A549 (cell line): Measurements from ENCODE around the gene TDRD1. TPM values are rescaled to one million over a fixed set of nuclear protein-coding genes. Genes with fewer than 3 reads are reported as not detected.

Experiments
- ATAC-seq, 2 experiments: fragments of 200-7000 bp in 1 of 2; fragments of >200 bp in 1 of 2; cut with Nextera tagmentation in 1 of 2; cut with Tn5 transposase in 1 of 2; 3 replicates each; pipeline versions ENCODE4 v1.8.0 to v1.9.1; 2018 to 2020; ENCODE audit warnings: mild to moderate bottlenecking in 1 of 2, moderate library complexity in 1 of 2
- CTCF ChIA-PET: fragments of 300-600 bp; sonication (Branson Sonifier 250); formaldehyde crosslinking; extraction: SDS; loops from one replicate; lab custom pipeline; 2021; ENCODE audit warnings: antibody characterized with exemption, inconsistent platforms; lab: Yijun Ruan, JAX
- POLR2A ChIA-PET: fragments of 350-600 bp; formaldehyde crosslinking; extraction: SDS; loops from one replicate; lab custom pipeline; 2021; ENCODE audit warnings: antibody characterized with exemption, inconsistent platforms; lab: Yijun Ruan, JAX
- DNase-seq, 2 experiments: peaks; one replicate each; pipeline versions ENCODE4 v3.0.0 to v3.0.0-alpha.2; 2011 to 2016; ENCODE audit warnings: low read depth in 1 of 2, low spot score in 1 of 2
- FAIRE-seq: peaks from 2 replicates; lab custom pipeline; 2011; peaks lifted over from hg19 to GRCh38; lab: Jason Lieb, UNC
- H3K27ac ChIP-seq, 2 experiments: fragments of >200 bp; sonication (Bioruptor Twin); formaldehyde crosslinking; 3 replicates each; pipeline ENCODE4 v1.5.1; 2016 to 2017
- H3K4me1 ChIP-seq: fragments of >200 bp; sonication (Bioruptor Twin); formaldehyde crosslinking; 3 replicates; pipeline ENCODE4 v1.6.1; 2016
- H3K4me2 ChIP-seq: fragments of >200 bp; sonication (Bioruptor Twin); formaldehyde crosslinking; 3 replicates; pipeline ENCODE4 v1.6.1; 2016
- H3K4me3 ChIP-seq: fragments of >200 bp; sonication (Bioruptor Twin); formaldehyde crosslinking; 3 replicates; pipeline ENCODE4 v1.5.1; 2016
- H3K9me3 ChIP-seq: fragments of >200 bp; sonication (Bioruptor Twin); formaldehyde crosslinking; 3 replicates; pipeline ENCODE4 v1.6.1; 2016
- CHD2 ChIP-seq: fragments of 150-350 bp; IDR thresholded peaks from 2 replicates; pipeline ENCODE4 v1.6.1; 2014; ENCODE audit warnings: low read length; ENCODE audit not compliant: partially characterized antibody
- CTCF ChIP-seq: fragments of >200 bp; sonication (Bioruptor Twin); formaldehyde crosslinking; IDR thresholded peaks from 3 replicates; pipeline ENCODE4 v1.5.1; 2016
- EHMT2 ChIP-seq: fragments of 200-600 bp; sonication (generic); IDR thresholded peaks from 2 replicates; pipeline ENCODE4 v1.6.1; 2016; ENCODE audit warnings: antibody characterized with exemption, low read depth, mild to moderate bottlenecking, moderate library complexity
- EP300 ChIP-seq, 2 experiments: fragments of >200 bp; sonication (Bioruptor Twin); formaldehyde crosslinking; IDR thresholded peaks; 2 replicates in 1 of 2; 3 replicates in 1 of 2; pipeline ENCODE4 v1.6.1; 2016 to 2017
- FOSL2 ChIP-seq, 2 experiments: fragments of 450-650 bp in 1 of 2; fragments of >200 bp in 1 of 2; sonication (Bioruptor Twin) in 1 of 2; formaldehyde crosslinking; IDR thresholded peaks; 2 replicates each; pipeline versions ENCODE4 v1.5.0 to v1.6.1; 2016 to 2020; ENCODE audit warnings: mild to moderate bottlenecking in 1 of 2, moderate library complexity in 1 of 2
- HEYL ChIP-seq: fragments of 250-450 bp; sonication (Bioruptor Pico); IDR thresholded peaks from 2 replicates; pipeline ENCODE4 v1.8.0; 2021; ENCODE audit warnings: mild to moderate bottlenecking, moderate library complexity
- HOXA7 ChIP-seq: fragments of 250-450 bp; sonication (Bioruptor Pico); IDR thresholded peaks from 2 replicates; pipeline ENCODE4 v1.5.0; 2020; ENCODE audit warnings: mild to moderate bottlenecking, moderate library complexity
- JUNB ChIP-seq: fragments of >200 bp; sonication (Bioruptor Twin); formaldehyde crosslinking; IDR thresholded peaks from 2 replicates; pipeline ENCODE4 v1.6.1; 2016
- KDM1A ChIP-seq: fragments of 200-600 bp; sonication (generic); IDR thresholded peaks from 2 replicates; pipeline ENCODE4 v1.6.1; 2016; ENCODE audit warnings: low read depth, mild to moderate bottlenecking
- KDM5A ChIP-seq: fragments of 200-600 bp; sonication (generic); IDR thresholded peaks from 2 replicates; pipeline ENCODE4 v1.6.1; 2016; ENCODE audit warnings: antibody characterized with exemption, mild to moderate bottlenecking
- MAFK ChIP-seq: fragments of 450-650 bp; IDR thresholded peaks from 2 replicates; pipeline ENCODE4 v1.6.1; 2014; ENCODE audit not compliant: partially characterized antibody
- RAD21 ChIP-seq, 2 experiments: fragments of >200 bp in 1 of 2; sonication (Bioruptor Twin) in 1 of 2; formaldehyde crosslinking in 1 of 2; IDR thresholded peaks in 1 of 2; conservative IDR thresholded peaks in 1 of 2; 2 replicates in 1 of 2; 3 replicates in 1 of 2; pipeline ENCODE4 v1.6.1; 2012 to 2018; ENCODE audit warnings: inconsistent platforms in 1 of 2
- REST ChIP-seq: fragments of 200-600 bp; sonication (generic); IDR thresholded peaks from 2 replicates; pipeline ENCODE4 v1.6.1; 2016; ENCODE audit warnings: antibody characterized with exemption, mild to moderate bottlenecking, moderate library complexity
- SMC3 ChIP-seq: fragments of >200 bp; sonication (Bioruptor Twin); formaldehyde crosslinking; IDR thresholded peaks from 3 replicates; pipeline ENCODE4 v1.6.1; 2018; ENCODE audit warnings: inconsistent platforms
- TP53 ChIP-seq: fragments of 250-450 bp; sonication (Bioruptor Pico); IDR thresholded peaks from 2 replicates; pipeline ENCODE4 v1.5.0; 2021; ENCODE audit warnings: mild to moderate bottlenecking, moderate library complexity
- WGBS: methylation state at CpG from one replicate; pipeline ENCODE4 v1.1.6; 2017; ENCODE audit errors: missing lambda C conversion rate; 5-methylcytosine and 5-hydroxymethylcytosine counted together
- polyA plus RNA-seq, 4 experiments: library from polyadenylated mRNA; depleted of rRNA in 3 of 4; stranded (reverse); fragments of >200 nt; fragmentation: RNase III in 1 of 4; extraction: RNeasy Plus Mini Kit Qiagen cat#74134 plus additional on column Dnase treatment in 1 of 4; gene quantifications; 2 replicates in 3 of 4; 3 replicates in 1 of 4; pipeline ENCODE4 v1.2.3, GENCODE V29; 2011 to 2017
- TF ChIP-seq, protein P1 (sequence below): IDR thresholded peaks from 2 replicates; pipeline ENCODE4 v1.6.1; 2012

TDRD1 gene
- polyA plus RNA-seq, 2 of the 4 experiments (the other 2 are of a cell fraction): not detected

DNA sequence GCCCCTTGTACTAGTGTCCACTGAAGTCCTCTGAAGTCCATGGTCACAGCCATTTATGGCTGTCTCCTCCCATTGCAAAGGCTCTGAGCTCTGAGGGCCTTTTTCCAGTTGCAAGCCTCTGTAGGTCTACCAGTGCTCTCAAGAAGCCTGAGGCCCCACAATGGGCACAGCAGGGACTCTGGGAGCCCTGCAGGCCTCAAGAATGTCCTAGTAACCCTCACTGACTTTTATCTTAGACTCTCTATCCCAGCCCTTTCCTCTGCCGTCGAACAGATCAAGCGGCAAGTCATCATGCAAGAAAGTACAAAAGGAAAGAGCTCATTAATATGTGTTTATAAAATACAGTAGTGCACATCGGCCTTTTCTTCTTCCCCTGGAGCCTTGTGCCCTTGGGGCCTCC is 83.3 kb downstream of the TDRD1 start (continued):
- no peak for TF ChIP-seq HEYL (CRISPR knock-in tag)
- TF ChIP-seq MAFK: no peak
- no peak for TF ChIP-seq CHD2

DNA sequence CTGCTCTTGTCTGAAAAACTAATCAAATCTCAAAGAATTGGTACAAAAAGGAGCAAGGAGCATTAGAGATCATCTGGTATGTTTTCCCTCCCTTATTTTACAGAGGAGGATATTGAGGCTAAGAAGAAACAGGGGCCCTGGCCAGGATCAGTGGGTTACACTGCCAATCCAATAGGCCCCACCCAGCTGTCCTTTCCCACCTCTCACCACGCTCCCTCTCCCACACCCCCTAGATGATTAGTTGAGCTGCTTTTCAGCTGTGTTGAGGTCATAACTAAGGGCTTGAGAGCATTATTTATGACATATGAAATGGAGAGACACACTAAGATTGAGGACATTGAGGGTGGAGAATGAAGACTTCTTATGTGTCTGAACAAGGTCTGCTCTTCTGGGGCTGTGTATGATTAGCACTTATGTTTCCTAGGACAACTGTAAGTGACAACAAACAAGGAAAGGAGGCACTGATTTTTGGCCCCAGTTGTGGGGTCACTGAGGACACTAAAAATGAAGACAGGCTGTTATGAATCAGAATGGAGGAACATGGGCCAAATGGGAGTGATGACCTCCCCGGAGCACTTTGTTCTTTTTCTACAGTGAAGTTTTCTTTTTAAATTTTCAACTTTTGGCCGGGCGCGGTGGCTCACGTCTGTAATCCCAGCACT is 86.4 kb downstream of the TDRD1 start:
- ATAC-seq: no peak; a peak in 1 of 6 replicates
- no peak for FAIRE-seq
- DNase-seq: no peak
- no peak overlapping the region for H3K4me2 ChIP-seq
- TF ChIP-seq EP300 (IDR thresholded peaks at IDR 0.05): no peak
- no peak for TF ChIP-seq RAD21 (conservative IDR thresholded peaks at IDR 0.05 in 1 of 2, IDR thresholded peaks at IDR 0.05 in 1 of 2)
- TF ChIP-seq CTCF: no peak
- TF ChIP-seq KDM1A: no peak
- no peak for TF ChIP-seq TP53 (CRISPR knock-in tag)
- CTCF ChIA-PET: no interaction called here
- 93% methylated on average over 6 of the region's 6 CpGs for WGBS
- H3K4me1 ChIP-seq: peaks cover 5% of the 10 kb centered on the region; the same call in 1 of the 3 replicates
- H3K27ac ChIP-seq: no peak overlapping the region
- no peaks in the 10 kb centered on the region for H3K9me3 ChIP-seq
- POLR2A ChIA-PET: no interaction called here
- H3K4me3 ChIP-seq: no peak overlapping the region

DNA sequence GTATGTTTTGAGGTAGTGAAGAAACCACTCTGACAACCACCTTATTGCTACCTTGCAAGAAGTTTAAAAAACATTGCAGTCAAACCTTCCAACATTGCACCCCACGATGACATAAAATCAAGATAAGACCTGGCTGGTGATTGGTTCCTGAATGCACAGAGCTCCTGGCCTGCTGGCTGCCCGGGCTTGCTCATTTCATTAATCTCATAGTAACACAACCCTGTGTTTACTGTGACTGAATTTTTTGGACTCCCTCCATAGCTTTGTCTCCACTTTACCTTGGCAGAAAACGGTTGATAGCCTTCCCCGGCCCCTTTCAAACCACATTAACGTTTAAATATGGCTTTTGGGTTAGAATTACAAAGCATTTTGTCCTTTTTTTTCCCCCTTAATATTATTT is 87.4 kb downstream of the TDRD1 start:
- WGBS: 39% methylated on average over 5 of the region's 5 CpGs
- ATAC-seq: peak in 1 of 2 experiments; percentile 49; a peak in 2 of 6 replicates
- no peaks in the 10 kb centered on the region for H3K9me3 ChIP-seq
- H3K4me2 ChIP-seq: no peak overlapping the region
- CTCF ChIA-PET: interaction anchor here (0.7 kb wide), 1 partner anchor 1191 kb away, joined by 3 read pairs; no protein-coding TSS in a partner anchor
- no peak overlapping the region for H3K4me3 ChIP-seq
- POLR2A ChIA-PET: no interaction called here
- peaks cover 14% of the 10 kb centered on the region for H3K4me1 ChIP-seq
- no peak for FAIRE-seq
- TF ChIP-seq, protein P1, sequence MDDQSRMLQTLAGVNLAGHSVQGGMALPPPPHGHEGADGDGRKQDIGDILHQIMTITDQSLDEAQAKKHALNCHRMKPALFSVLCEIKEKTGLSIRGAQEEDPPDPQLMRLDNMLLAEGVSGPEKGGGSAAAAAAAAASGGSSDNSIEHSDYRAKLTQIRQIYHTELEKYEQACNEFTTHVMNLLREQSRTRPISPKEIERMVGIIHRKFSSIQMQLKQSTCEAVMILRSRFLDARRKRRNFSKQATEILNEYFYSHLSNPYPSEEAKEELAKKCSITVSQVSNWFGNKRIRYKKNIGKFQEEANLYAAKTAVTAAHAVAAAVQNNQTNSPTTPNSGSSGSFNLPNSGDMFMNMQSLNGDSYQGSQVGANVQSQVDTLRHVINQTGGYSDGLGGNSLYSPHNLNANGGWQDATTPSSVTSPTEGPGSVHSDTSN: no peak
- TF ChIP-seq RAD21 (conservative IDR thresholded peaks at IDR 0.05 in 1 of 2, IDR thresholded peaks at IDR 0.05 in 1 of 2) (no peak), FOSL2 (IDR thresholded peaks at IDR 0.05) (no peak), FOSL2 (CRISPR knock-in tag; IDR thresholded peaks at IDR 0.05) (no peak), EHMT2 (no peak), HOXA7 (CRISPR knock-in tag) (no peak), SMC3 (no peak), JUNB (no peak), KDM5A (no peak), REST (no peak)
- DNase-seq: no peak
- 0 out of 6 replicates have a peak overlapping the region, but pooled peaks of 1 of the 2 experiments have one; percentile 3 for H3K27ac ChIP-seq
